ENCODE measurements around the gene CORIN. TPM values are rescaled to one million over a fixed set of nuclear protein-coding genes. Genes with fewer than 3 reads are reported as not detected.

The CORIN gene
- total and polyA plus RNA-seq, 2 donors (not counting 1 experiment from before 2014, with no cell fraction given) = 0.25 TPM; not detected in 1

DNA sequence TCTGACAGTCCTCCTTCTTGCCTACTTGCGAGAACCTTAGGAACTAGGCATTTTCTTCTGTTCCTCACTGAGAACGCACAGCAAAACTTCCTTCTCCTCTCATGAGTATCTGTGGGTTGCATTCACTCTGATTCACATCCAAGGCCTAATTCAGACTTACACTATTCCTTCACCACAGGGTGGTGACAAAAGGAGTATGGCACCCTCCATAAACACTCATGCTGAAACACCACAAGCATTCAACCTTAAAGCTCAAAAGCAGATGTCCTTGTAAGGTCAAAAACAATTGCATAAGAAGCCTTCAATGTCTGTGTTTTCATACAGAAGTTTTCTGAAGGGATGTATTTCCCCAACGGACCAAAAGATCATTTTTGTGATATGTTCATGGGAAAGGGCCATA, 147.3 kb downstream of the CORIN start:
- no peaks in the 10 kb centered on the region for H3K9me3 ChIP-seq (ENCODE audit: control extremely low read depth in 1 of 3, control insufficient read depth in 2 of 3, insufficient read depth in 1 of 3, low read length in 2 of 3)
- Mint-ChIP-seq H3K27ac (no peak overlapping the region), H3K4me3 (no peak overlapping the region)

DNA sequence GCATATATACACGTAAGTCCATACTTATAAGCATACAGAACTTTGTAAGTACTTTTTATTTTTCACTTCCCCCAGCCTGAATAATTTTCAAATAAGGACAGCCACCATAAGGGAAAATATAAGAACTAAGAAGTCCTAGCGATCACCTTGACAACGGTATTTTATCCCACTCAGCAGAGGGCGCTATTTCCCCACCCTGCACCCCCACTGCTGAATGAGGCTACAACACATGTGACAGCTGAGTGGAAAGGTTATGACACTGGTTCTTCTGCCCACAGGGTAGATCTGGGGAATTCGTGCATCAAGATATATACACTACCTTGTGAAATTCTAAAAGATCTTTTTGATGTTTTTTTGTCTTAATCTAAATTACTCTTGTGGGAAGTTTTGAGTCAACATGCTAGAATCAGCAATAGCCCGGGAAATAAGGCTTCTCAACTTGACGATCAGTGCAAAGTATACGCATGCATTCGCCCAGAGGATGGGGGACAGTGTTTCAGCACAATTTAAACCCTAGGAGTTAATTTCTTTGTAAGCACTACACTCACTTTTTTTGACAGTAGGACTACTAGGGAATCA, 151.5 kb downstream of the CORIN start:
- no peak overlapping the region for H3K4me2 ChIP-seq (replicated peaks; ENCODE audit: low read depth, low read length, poor library complexity, severe bottlenecking)
- no peaks in the 10 kb centered on the region for H3K79me2 ChIP-seq (ENCODE audit: control insufficient read depth, insufficient read depth, low read length)
- POLR2A ChIA-PET = no interaction called here
- H2AFZ ChIP-seq (ENCODE audit: insufficient read depth, low read depth, low read length, poor library complexity, severe bottlenecking) = no peak overlapping the region
- intact Hi-C loops (cut with micrococcal nuclease) = loop anchor here (1.0 to 5.0 kb wide), 3 partner anchors 151 to 401 kb away; partner anchors contain the start of gene CORIN
- H3K9ac ChIP-seq (ENCODE audit: low read length) = no peak overlapping the region
- Mint-ChIP-seq H3K4me3 (no peak overlapping the region), H3K27ac (no peak overlapping the region), H3K4me1 (no peaks in the 10 kb centered on the region), H3K27me3 (peaks cover 18% of the 10 kb centered on the region), H3K9me3 (ENCODE audit: insufficient read depth) (no peaks in the 10 kb centered on the region)
- H3K27ac ChIP-seq (ENCODE audit: low read length in 2 of 2) = no peak overlapping the region
- H3K27me3 ChIP-seq (replicated peaks in 1 of 4; ENCODE audit: control extremely low read depth in 1 of 4, control insufficient read depth in 3 of 4, insufficient read depth in 4 of 4, low read length in 3 of 4) = peaks cover 0 to 1% (median 0%) of the 10 kb centered on the region in 4 experiments
- WGBS (ENCODE audit: insufficient coverage) = 100% methylated on average over 1 of the region's 9 CpGs
- H4K20me1 ChIP-seq (ENCODE audit: control insufficient read depth, insufficient read depth, low read length, poor library complexity, severe bottlenecking) = no peaks in the 10 kb centered on the region
- H3K9me3 ChIP-seq (ENCODE audit: control extremely low read depth in 1 of 3, control insufficient read depth in 2 of 3, insufficient read depth in 1 of 3, low read length in 2 of 3) = no peaks in the 10 kb centered on the region
- CTCF ChIA-PET = interaction anchor here (1.0 to 5.4 kb wide), 6 partner anchors 16 to 400 kb away, joined by 3 to 53 read pairs (median 4); partner anchors contain the start of gene CORIN
- no peaks in the 10 kb centered on the region for H3K4me1 ChIP-seq (ENCODE audit: control insufficient read depth in 2 of 2, insufficient read depth in 2 of 2, low read length in 2 of 2)
- H3K36me3 ChIP-seq (replicated peaks in 1 of 2; ENCODE audit: control extremely low read depth in 1 of 2, control insufficient read depth in 1 of 2, extremely low read depth in 1 of 2, insufficient read depth in 2 of 2, low read length in 1 of 2) = no peaks in the 10 kb centered on the region
- ATAC-seq (ENCODE audit: low read depth) (peak; percentile 36), DNase-seq (peak; percentile 64)
- H3K4me3 ChIP-seq (ENCODE audit: control extremely low read depth in 1 of 5, extremely low read depth in 1 of 5, insufficient read depth in 1 of 5, low read depth in 2 of 5, low read length in 4 of 5) = no peak overlapping the region
- TF ChIP-seq EZH2 (IDR thresholded peaks at IDR 0.05; ENCODE audit: borderline replicate concordance, insufficient read depth, low read depth, low read length, poor library complexity, severe bottlenecking) = no peak
- TF ChIP-seq, protein P1, sequence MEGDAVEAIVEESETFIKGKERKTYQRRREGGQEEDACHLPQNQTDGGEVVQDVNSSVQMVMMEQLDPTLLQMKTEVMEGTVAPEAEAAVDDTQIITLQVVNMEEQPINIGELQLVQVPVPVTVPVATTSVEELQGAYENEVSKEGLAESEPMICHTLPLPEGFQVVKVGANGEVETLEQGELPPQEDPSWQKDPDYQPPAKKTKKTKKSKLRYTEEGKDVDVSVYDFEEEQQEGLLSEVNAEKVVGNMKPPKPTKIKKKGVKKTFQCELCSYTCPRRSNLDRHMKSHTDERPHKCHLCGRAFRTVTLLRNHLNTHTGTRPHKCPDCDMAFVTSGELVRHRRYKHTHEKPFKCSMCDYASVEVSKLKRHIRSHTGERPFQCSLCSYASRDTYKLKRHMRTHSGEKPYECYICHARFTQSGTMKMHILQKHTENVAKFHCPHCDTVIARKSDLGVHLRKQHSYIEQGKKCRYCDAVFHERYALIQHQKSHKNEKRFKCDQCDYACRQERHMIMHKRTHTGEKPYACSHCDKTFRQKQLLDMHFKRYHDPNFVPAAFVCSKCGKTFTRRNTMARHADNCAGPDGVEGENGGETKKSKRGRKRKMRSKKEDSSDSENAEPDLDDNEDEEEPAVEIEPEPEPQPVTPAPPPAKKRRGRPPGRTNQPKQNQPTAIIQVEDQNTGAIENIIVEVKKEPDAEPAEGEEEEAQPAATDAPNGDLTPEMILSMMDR (IDR thresholded peaks at IDR 0.05) = peak; percentile 76

More for the DNA sequence above, 147.3 kb downstream of the CORIN start:
- Mint-ChIP-seq H3K4me1 (no peaks in the 10 kb centered on the region), H3K9me3 (ENCODE audit: insufficient read depth) (no peaks in the 10 kb centered on the region), H3K27me3 (peaks cover 7% of the 10 kb centered on the region)
- H3K4me1 ChIP-seq (ENCODE audit: control insufficient read depth in 2 of 2, insufficient read depth in 2 of 2, low read length in 2 of 2) = no peaks in the 10 kb centered on the region
- no peaks in the 10 kb centered on the region for H4K20me1 ChIP-seq (ENCODE audit: control insufficient read depth, insufficient read depth, low read length, poor library complexity, severe bottlenecking)
- H2AFZ ChIP-seq (ENCODE audit: insufficient read depth, low read depth, low read length, poor library complexity, severe bottlenecking) = no peak overlapping the region
- 77% methylated on average over 2 of the region's 3 CpGs for WGBS (ENCODE audit: insufficient coverage)
- no peak overlapping the region for H3K9ac ChIP-seq (ENCODE audit: low read length)
- POLR2A ChIA-PET = no interaction called here
- DNase-seq (no peak), ATAC-seq (ENCODE audit: low read depth) (no peak)
- no peak overlapping the region for H3K27ac ChIP-seq (ENCODE audit: low read length in 2 of 2)
- CTCF ChIA-PET = no interaction called here
- H3K4me3 ChIP-seq (ENCODE audit: control extremely low read depth in 1 of 5, extremely low read depth in 1 of 5, insufficient read depth in 1 of 5, low read depth in 2 of 5, low read length in 4 of 5) = no peak overlapping the region
- H3K27me3 ChIP-seq (replicated peaks in 1 of 4; ENCODE audit: control extremely low read depth in 1 of 4, control insufficient read depth in 3 of 4, insufficient read depth in 4 of 4, low read length in 3 of 4) = peaks cover 0 to 2% (median 0%) of the 10 kb centered on the region in 4 experiments
- intact Hi-C loops (cut with micrococcal nuclease) = no loop called here
- no peaks in the 10 kb centered on the region for H3K79me2 ChIP-seq (ENCODE audit: control insufficient read depth, insufficient read depth, low read length)
- no peak overlapping the region for H3K4me2 ChIP-seq (replicated peaks; ENCODE audit: low read depth, low read length, poor library complexity, severe bottlenecking)
- TF ChIP-seq EZH2 (IDR thresholded peaks at IDR 0.05; ENCODE audit: borderline replicate concordance, insufficient read depth, low read depth, low read length, poor library complexity, severe bottlenecking) = no peak
- TF ChIP-seq, protein P1 (IDR thresholded peaks at IDR 0.05) = no peak
- no peaks in the 10 kb centered on the region for H3K36me3 ChIP-seq (replicated peaks in 1 of 2; ENCODE audit: control extremely low read depth in 1 of 2, control insufficient read depth in 1 of 2, extremely low read depth in 1 of 2, insufficient read depth in 2 of 2, low read length in 1 of 2)

Data from B cell (primary cell).